Gastroesophageal sphincter (tissue), 3 donors: Measurements from ENCODE around the gene NAGLU.

Experiments
- CTCF ChIP-seq, 4 experiments: fragments of 200-600 bp in 2 of 4; fragments of 450-650 bp in 2 of 4; sonication (generic) in 1 of 4; IDR thresholded peaks; one replicate each; pipeline ENCODE4 v1.5.1; 2017 to 2019; ENCODE audit warnings: antibody characterized with exemption in 4 of 4, mild to moderate bottlenecking in 2 of 4, moderate library complexity in 2 of 4
- POLR2A ChIP-seq, 2 donors: fragments of 450-650 bp; IDR thresholded peaks; one replicate each; pipeline ENCODE4 v1.6.1; 2017; ENCODE audit warnings: antibody characterized with exemption in 2 of 2, mild to moderate bottlenecking in 2 of 2, moderate library complexity in 1 of 2
- POLR2AphosphoS5 ChIP-seq: sonication (generic); formaldehyde crosslinking; IDR thresholded peaks from one replicate; pipeline ENCODE4 v1.6.1; 2017; ENCODE audit warnings: antibody characterized with exemption

- TF ChIP-seq CTCF (IDR thresholded peaks at IDR 0.05) (no peak), POLR2A (IDR thresholded peaks at IDR 0.05) (peak; percentile 17 to 51), POLR2AphosphoS5 (peak; percentile 91)
These were observed 25.9 kb downstream of the NAGLU start, which contains the start of gene COASY for GRCh38 chr17:42561897-42562387.
